Natural killer cell treated with Interleukin-12 subunit alpha and Interleukin-12 subunit beta and Interleukin-15 and Interleukin-18, amount 100 ng/mL, for 72 hours (primary cell): Measurements from ENCODE around the gene PTPRK. TPM values are rescaled to one million over a fixed set of nuclear protein-coding genes. Genes with fewer than 3 reads are reported as not detected.
"Not testable (repeated sequence)": the region's sequence is repeated elsewhere in the genome, so short reads cannot be mapped to it uniquely, and the experiment has no call there.

Experiments used
- ATAC-seq, 2 donors: fragments of 150-1000 bp; cut with Tn5 transposase in 1 of 2; sonication (Bioruptor Pico), chemical (Tn5 transposase) in 1 of 2; 2 replicates each; pipeline ENCODE4 v1.10.0; 2021
- DNase-seq: peaks from one replicate; pipeline ENCODE4 v3.0.0; 2022; ENCODE audit warnings: low spot score
- H3K27ac Mint-ChIP-seq, 2 donors: 1 replicate in 1 of 2; 2 replicates in 1 of 2; pipeline ENCODE4 v1.8.0; 2022; ENCODE audit warnings: mixed read lengths in 2 of 2, mild to moderate bottlenecking in 1 of 2, moderate library complexity in 1 of 2
- H3K27me3 Mint-ChIP-seq, 2 donors: 1 replicate in 1 of 2; 2 replicates in 1 of 2; pipeline ENCODE4 v1.8.0; 2022; ENCODE audit warnings: mixed read lengths in 2 of 2
- H3K36me3 Mint-ChIP-seq: one replicate; pipeline ENCODE4 v1.8.0; 2022; ENCODE audit warnings: mixed read lengths
- H3K4me1 Mint-ChIP-seq, 2 donors: 1 replicate in 1 of 2; 2 replicates in 1 of 2; pipeline ENCODE4 v1.8.0; 2022; ENCODE audit warnings: low read depth in 2 of 2, mixed read lengths in 2 of 2, mild to moderate bottlenecking in 1 of 2
- H3K4me3 Mint-ChIP-seq: one replicate; pipeline ENCODE4 v1.8.0; 2022; ENCODE audit warnings: mixed read lengths
- H3K9me3 Mint-ChIP-seq: 2 replicates; pipeline ENCODE4 v1.8.0; 2022; ENCODE audit warnings: mixed read lengths
- total RNA-seq, 2 donors: library from RNA; stranded (reverse); gene quantifications; one replicate each; pipeline ENCODE4 v1.2.3, GENCODE V29; 2022

The PTPRK gene
- total RNA-seq, 2 donors from 2014 or later: 0.59 to 13.8 TPM

GRCh38 chr6:128491610-128492206, 28.7 kb downstream of the PTPRK start:
- no peak for ATAC-seq
- Mint-ChIP-seq H3K4me1 (peaks cover 5 to 10% of the 10 kb centered on the region in 2 donors), H3K27me3 (peaks cover 8 to 34% of the 10 kb centered on the region in 2 donors), H3K9me3 (no peaks in the 10 kb centered on the region), H3K36me3 (no peaks in the 10 kb centered on the region), H3K4me3 (peak overlapping the region; percentile 21), H3K27ac (no peak overlapping the region)
- no peak for DNase-seq

- Mint-ChIP-seq H3K4me3 (no peak overlapping the region), H3K4me1 (peaks cover 5 to 10% of the 10 kb centered on the region in 2 donors), H3K9me3 (no peaks in the 10 kb centered on the region), H3K27ac (no peak overlapping the region), H3K36me3 (no peaks in the 10 kb centered on the region), H3K27me3 (peaks cover 11 to 33% of the 10 kb centered on the region in 2 donors)
- DNase-seq (no peak), ATAC-seq (no peak)
These were observed 29.3 kb downstream of the PTPRK start for GRCh38 chr6:128491100-128491581.

GRCh38 chr6:128487746-128488145, 32.7 kb downstream of the PTPRK start:
- H3K4me1 Mint-ChIP-seq: peaks cover 5 to 10% of the 10 kb centered on the region in 2 donors
- no peaks in the 10 kb centered on the region for H3K36me3 Mint-ChIP-seq
- H3K27me3 Mint-ChIP-seq: peaks cover 3 to 14% of the 10 kb centered on the region in 2 donors
- no peak overlapping the region for H3K4me3 Mint-ChIP-seq
- ATAC-seq (no peak), DNase-seq (no peak)
- no peak overlapping the region for H3K27ac Mint-ChIP-seq
- no peaks in the 10 kb centered on the region for H3K9me3 Mint-ChIP-seq

GRCh38 chr6:128487055-128487454, 33.3 kb downstream of the PTPRK start:
- no peak overlapping the region for H3K4me3 Mint-ChIP-seq
- DNase-seq: no peak
- H3K9me3 Mint-ChIP-seq: no peaks in the 10 kb centered on the region
- H3K27me3 Mint-ChIP-seq: peaks cover 3 to 8% of the 10 kb centered on the region in 2 donors
- H3K27ac Mint-ChIP-seq: no peak overlapping the region
- ATAC-seq: no peak
- H3K36me3 Mint-ChIP-seq: no peaks in the 10 kb centered on the region
- peaks cover 5 to 7% of the 10 kb centered on the region in 2 donors for H3K4me1 Mint-ChIP-seq

- not testable (repeated sequence) for DNase-seq, H3K4me3 Mint-ChIP-seq, H3K36me3 Mint-ChIP-seq, H3K9me3 Mint-ChIP-seq, H3K27me3 Mint-ChIP-seq, ATAC-seq, H3K4me1 Mint-ChIP-seq, H3K27ac Mint-ChIP-seq
These were observed 33.8 kb downstream of the PTPRK start for GRCh38 chr6:128486580-128486979.

- DNase-seq: no peak
- Mint-ChIP-seq H3K9me3 (no peaks in the 10 kb centered on the region), H3K4me3 (no peak overlapping the region), H3K4me1 (no peaks in the 10 kb centered on the region), H3K27ac (no peak overlapping the region), H3K36me3 (no peaks in the 10 kb centered on the region), H3K27me3 (peaks cover 0 to 3% of the 10 kb centered on the region in 2 donors)
- no peak for ATAC-seq
These were observed 36.8 kb downstream of the PTPRK start for GRCh38 chr6:128483472-128484135.

GRCh38 chr6:128482642-128483041, 37.8 kb downstream of the PTPRK start:
- Mint-ChIP-seq H3K4me3 (no peak overlapping the region), H3K4me1 (peaks cover 4 to 6% of the 10 kb centered on the region in 2 donors), H3K27me3 (peaks cover 0 to 3% of the 10 kb centered on the region in 2 donors), H3K36me3 (no peaks in the 10 kb centered on the region), H3K9me3 (no peaks in the 10 kb centered on the region), H3K27ac (no peak overlapping the region)
- no peak for DNase-seq
- ATAC-seq: no peak

GRCh38 chr6:128479991-128480390, 40.4 kb downstream of the PTPRK start:
- DNase-seq (no peak), ATAC-seq (no peak)
- no peaks in the 10 kb centered on the region for H3K27me3 Mint-ChIP-seq
- no peaks in the 10 kb centered on the region for H3K9me3 Mint-ChIP-seq
- H3K27ac Mint-ChIP-seq: no peak overlapping the region
- no peaks in the 10 kb centered on the region for H3K36me3 Mint-ChIP-seq
- no peak overlapping the region for H3K4me3 Mint-ChIP-seq
- H3K4me1 Mint-ChIP-seq: peaks cover 4 to 6% of the 10 kb centered on the region in 2 donors

GRCh38 chr6:128479048-128479666, 41.2 kb downstream of the PTPRK start:
- DNase-seq: no peak
- Mint-ChIP-seq H3K4me1 (peaks cover 4 to 6% of the 10 kb centered on the region in 2 donors), H3K27ac (no peak overlapping the region), H3K27me3 (no peaks in the 10 kb centered on the region), H3K36me3 (no peaks in the 10 kb centered on the region), H3K9me3 (no peaks in the 10 kb centered on the region), H3K4me3 (peak overlapping the region; percentile 64)
- ATAC-seq: no peak

GRCh38 chr6:128478230-128479047, 42.0 kb downstream of the PTPRK start:
- Mint-ChIP-seq H3K9me3 (no peaks in the 10 kb centered on the region), H3K4me1 (peaks cover 4 to 6% of the 10 kb centered on the region in 2 donors), H3K4me3 (peak overlapping the region; percentile 64), H3K36me3 (no peaks in the 10 kb centered on the region), H3K27ac (no peak overlapping the region), H3K27me3 (no peaks in the 10 kb centered on the region)
- ATAC-seq (no peak), DNase-seq (no peak)

- Mint-ChIP-seq H3K27me3 (no peaks in the 10 kb centered on the region), H3K36me3 (no peaks in the 10 kb centered on the region), H3K4me3 (no peak overlapping the region), H3K27ac (no peak overlapping the region), H3K9me3 (no peaks in the 10 kb centered on the region), H3K4me1 (peaks cover 4 to 6% of the 10 kb centered on the region in 2 donors)
- ATAC-seq (no peak), DNase-seq (no peak)
These were observed 45.5 kb downstream of the PTPRK start for GRCh38 chr6:128474933-128475332.

GRCh38 chr6:128474481-128474880, 45.9 kb downstream of the PTPRK start:
- DNase-seq: no peak
- Mint-ChIP-seq H3K27ac (no peak overlapping the region), H3K9me3 (no peaks in the 10 kb centered on the region), H3K36me3 (no peaks in the 10 kb centered on the region), H3K27me3 (no peaks in the 10 kb centered on the region), H3K4me1 (peaks cover 4 to 6% of the 10 kb centered on the region in 2 donors), H3K4me3 (no peak overlapping the region)
- no peak for ATAC-seq

GRCh38 chr6:128471907-128472306, 48.5 kb downstream of the PTPRK start:
- H3K36me3 Mint-ChIP-seq: no peaks in the 10 kb centered on the region
- H3K27me3 Mint-ChIP-seq: no peaks in the 10 kb centered on the region
- no peak for DNase-seq
- no peak overlapping the region for H3K4me3 Mint-ChIP-seq
- no peak for ATAC-seq
- no peaks in the 10 kb centered on the region for H3K4me1 Mint-ChIP-seq
- H3K9me3 Mint-ChIP-seq: no peaks in the 10 kb centered on the region
- no peak overlapping the region for H3K27ac Mint-ChIP-seq
